Sigmoid colon (tissue), 7 donors: ENCODE measurements around the gene NIPAL3. TPM values are rescaled to one million over a fixed set of nuclear protein-coding genes. Genes with fewer than 3 reads are reported as not detected.

Experiments used
- DNase-seq: peaks from one replicate; pipeline ENCODE4 v3.0.0-alpha.2; 2019
- H3K27ac ChIP-seq, 4 donors: fragments of 200-600 bp; sonication (generic); one replicate each; pipeline ENCODE4 v1.5.1; 2016 to 2019; ENCODE audit warnings: mild to moderate bottlenecking in 1 of 4
- H3K27me3 ChIP-seq, 3 donors: fragments of 200-600 bp; sonication (generic); one replicate each; pipeline ENCODE4 v1.5.1; 2019; ENCODE audit warnings: mild to moderate bottlenecking in 1 of 3
- H3K36me3 ChIP-seq, 4 donors: fragments of 200-600 bp; sonication (generic); one replicate each; pipeline ENCODE4 v1.5.1; 2016 to 2019
- H3K4me1 ChIP-seq, 4 donors: fragments of 200-600 bp; sonication (generic); one replicate each; pipeline ENCODE4 v1.5.1; 2017 to 2019
- H3K4me3 ChIP-seq, 4 donors: fragments of 200-600 bp; sonication (generic); one replicate each; pipeline ENCODE4 v1.5.1; 2017 to 2019; ENCODE audit warnings: mild to moderate bottlenecking in 2 of 4, moderate library complexity in 1 of 4
- H3K9me3 ChIP-seq, 4 donors: fragments of 200-600 bp in 3 of 4; sonication (generic) in 3 of 4; one replicate each; pipeline versions ENCODE4 v1.5.1 to v1.6.1; 2013 to 2019
- CTCF ChIP-seq, 4 experiments: fragments of 450-650 bp in 3 of 4; fragments of 200-600 bp in 1 of 4; IDR thresholded peaks; one replicate each; pipeline ENCODE4 v1.5.1; 2016 to 2019; ENCODE audit warnings: antibody characterized with exemption in 4 of 4, mild to moderate bottlenecking in 3 of 4, moderate library complexity in 2 of 4
- EP300 ChIP-seq, 4 donors: sonication (generic); formaldehyde crosslinking; IDR thresholded peaks; one replicate each; pipeline ENCODE4 v1.6.1; 2017; ENCODE audit warnings: antibody characterized with exemption in 4 of 4
- POLR2A ChIP-seq, 2 donors: fragments of 450-650 bp; IDR thresholded peaks; one replicate each; pipeline ENCODE4 v1.6.1; 2016; ENCODE audit warnings: antibody characterized with exemption in 2 of 2, mild to moderate bottlenecking in 2 of 2, moderate library complexity in 2 of 2
- POLR2AphosphoS5 ChIP-seq, 4 donors: sonication (generic); formaldehyde crosslinking; IDR thresholded peaks; one replicate each; pipeline ENCODE4 v1.6.1; 2017; ENCODE audit warnings: antibody characterized with exemption in 4 of 4
- WGBS, 2 donors: extraction: QIAGEN DNeasy Blood & Tissue Kit; methylation state at CpG; one replicate each; pipeline ENCODE4 v1.1.7; 2013; 5-methylcytosine and 5-hydroxymethylcytosine counted together
- intact Hi-C: fragments of 100-400 bp; cut with DNase I; formaldehyde crosslinking; loops from one replicate; pipeline ENCODE4 v1.15.1; 2023
- polyA plus RNA-seq, 3 donors: library from polyadenylated mRNA; stranded (reverse); fragments of 200-250 nt; gene quantifications; one replicate each; pipeline ENCODE4 v1.2.3, GENCODE V29; 2013
- total RNA-seq, 4 donors: library from RNA; depleted of rRNA; stranded (reverse); fragments of >200 nt; gene quantifications; one replicate each; pipeline ENCODE4 v1.1.0, GENCODE V29; 2016
- donor health status: healthy with polysubstance abuse.
- donor health status: Bipolar disorder and iron deficiency.
- donor health status: healthy.

NIPAL3 gene
- total and polyA plus RNA-seq, 7 donors: 5.8 to 53.2 (median 23.7) TPM

GRCh38 chr1:24388331-24388885 lies 27.2 kb upstream of the NIPAL3 start:
- WGBS, 2 donors: 91 to 93% methylated on average over 8 of the region's 8 CpGs
- Histone ChIP-seq H3K4me3 (no peak overlapping the region), H3K27ac (no peak overlapping the region), H3K27me3 (no peaks in the 10 kb centered on the region), H3K36me3 (peaks cover 0 to 4% (median 4%) of the 10 kb centered on the region in 4 donors), H3K9me3 (no peaks in the 10 kb centered on the region), H3K4me1 (peaks cover 3 to 19% (median 16%) of the 10 kb centered on the region in 4 donors)
- DNase-seq: no peak
- intact Hi-C loops: no loop called here
- TF ChIP-seq CTCF (IDR thresholded peaks at IDR 0.05) (no peak), EP300 (IDR thresholded peaks at IDR 0.05) (no peak), POLR2AphosphoS5 (IDR thresholded peaks at IDR 0.05) (no peak), POLR2A (IDR thresholded peaks at IDR 0.05) (no peak)

GRCh38 chr1:24389231-24389678 lies 26.3 kb upstream of the NIPAL3 start:
- Histone ChIP-seq H3K9me3 (no peaks in the 10 kb centered on the region), H3K27me3 (no peaks in the 10 kb centered on the region), H3K4me3 (no peak overlapping the region), H3K4me1 (peaks cover 3 to 27% (median 23%) of the 10 kb centered on the region in 4 donors), H3K36me3 (peaks cover 0 to 4% (median 2%) of the 10 kb centered on the region in 4 donors), H3K27ac (no peak overlapping the region)
- 54 to 79% methylated on average over 4 of the region's 4 CpGs for WGBS, 2 donors
- DNase-seq: no peak
- intact Hi-C loops: no loop called here
- no peak for TF ChIP-seq EP300 (IDR thresholded peaks at IDR 0.05)
- TF ChIP-seq CTCF (IDR thresholded peaks at IDR 0.05): no peak
- TF ChIP-seq POLR2AphosphoS5 (IDR thresholded peaks at IDR 0.05): no peak
- no peak for TF ChIP-seq POLR2A (IDR thresholded peaks at IDR 0.05)

- TF ChIP-seq EP300 (IDR thresholded peaks at IDR 0.05) (no peak), POLR2A (IDR thresholded peaks at IDR 0.05) (no peak), POLR2AphosphoS5 (IDR thresholded peaks at IDR 0.05) (peak in 1 of 4 donors; percentile 25), CTCF (IDR thresholded peaks at IDR 0.05) (peak; percentile 91 to 96 (median 92))
- Histone ChIP-seq H3K4me3 (peak overlapping the region in 2 of 4 donors; percentile 22 to 27), H3K36me3 (peaks cover 0 to 4% (median 2%) of the 10 kb centered on the region in 4 donors), H3K9me3 (no peaks in the 10 kb centered on the region), H3K27me3 (no peaks in the 10 kb centered on the region), H3K27ac (peak overlapping the region; percentile 75 to 84 (median 84)), H3K4me1 (peaks cover 3 to 27% (median 24%) of the 10 kb centered on the region in 4 donors)
- peak; percentile 93 for DNase-seq
- WGBS, 2 donors: 17% methylated on average over 12 of the region's 12 CpGs
- intact Hi-C loops: loop anchor here (1.0 to 2.0 kb wide), 2 partner anchors 189 to 320 kb away; no protein-coding TSS in a partner anchor
Measured at GRCh38 chr1:24390924-24391782, 24.4 kb upstream of the NIPAL3 start.

- DNase-seq: peak; percentile 83
- WGBS, 2 donors: 10 to 43% methylated on average over 11 of the region's 11 CpGs
- Histone ChIP-seq H3K36me3 (peaks cover 0 to 4% (median 2%) of the 10 kb centered on the region in 4 donors), H3K27ac (peak overlapping the region; percentile 75 to 84 (median 84)), H3K9me3 (no peaks in the 10 kb centered on the region), H3K4me3 (peak overlapping the region in 2 of 4 donors; percentile 22 to 27), H3K4me1 (peaks cover 3 to 27% (median 24%) of the 10 kb centered on the region in 4 donors), H3K27me3 (no peaks in the 10 kb centered on the region)
- intact Hi-C loops: loop anchor here (1.0 to 2.0 kb wide), 4 partner anchors 97 to 321 kb away; no protein-coding TSS in a partner anchor
- TF ChIP-seq EP300 (IDR thresholded peaks at IDR 0.05) (no peak), CTCF (IDR thresholded peaks at IDR 0.05) (peak; percentile 53 to 84 (median 69))
Measured at GRCh38 chr1:24391882-24392603, 23.6 kb upstream of the NIPAL3 start.
